ENCODE data around the gene GPM6B.

GPM6B gene

GRCh38 chrX:13759152-13759718, 57.7 kb downstream of the GPM6B start:
- TF ChIP-seq MAX (IDR thresholded peaks at IDR 0.05), result no peak
- TF ChIP-seq CEBPB (IDR thresholded peaks at IDR 0.05), result peak; percentile 68; the same call in 1 of the 2 replicates
- TF ChIP-seq EGR1 (IDR thresholded peaks at IDR 0.05), result no peak

- TF ChIP-seq, protein P1, sequence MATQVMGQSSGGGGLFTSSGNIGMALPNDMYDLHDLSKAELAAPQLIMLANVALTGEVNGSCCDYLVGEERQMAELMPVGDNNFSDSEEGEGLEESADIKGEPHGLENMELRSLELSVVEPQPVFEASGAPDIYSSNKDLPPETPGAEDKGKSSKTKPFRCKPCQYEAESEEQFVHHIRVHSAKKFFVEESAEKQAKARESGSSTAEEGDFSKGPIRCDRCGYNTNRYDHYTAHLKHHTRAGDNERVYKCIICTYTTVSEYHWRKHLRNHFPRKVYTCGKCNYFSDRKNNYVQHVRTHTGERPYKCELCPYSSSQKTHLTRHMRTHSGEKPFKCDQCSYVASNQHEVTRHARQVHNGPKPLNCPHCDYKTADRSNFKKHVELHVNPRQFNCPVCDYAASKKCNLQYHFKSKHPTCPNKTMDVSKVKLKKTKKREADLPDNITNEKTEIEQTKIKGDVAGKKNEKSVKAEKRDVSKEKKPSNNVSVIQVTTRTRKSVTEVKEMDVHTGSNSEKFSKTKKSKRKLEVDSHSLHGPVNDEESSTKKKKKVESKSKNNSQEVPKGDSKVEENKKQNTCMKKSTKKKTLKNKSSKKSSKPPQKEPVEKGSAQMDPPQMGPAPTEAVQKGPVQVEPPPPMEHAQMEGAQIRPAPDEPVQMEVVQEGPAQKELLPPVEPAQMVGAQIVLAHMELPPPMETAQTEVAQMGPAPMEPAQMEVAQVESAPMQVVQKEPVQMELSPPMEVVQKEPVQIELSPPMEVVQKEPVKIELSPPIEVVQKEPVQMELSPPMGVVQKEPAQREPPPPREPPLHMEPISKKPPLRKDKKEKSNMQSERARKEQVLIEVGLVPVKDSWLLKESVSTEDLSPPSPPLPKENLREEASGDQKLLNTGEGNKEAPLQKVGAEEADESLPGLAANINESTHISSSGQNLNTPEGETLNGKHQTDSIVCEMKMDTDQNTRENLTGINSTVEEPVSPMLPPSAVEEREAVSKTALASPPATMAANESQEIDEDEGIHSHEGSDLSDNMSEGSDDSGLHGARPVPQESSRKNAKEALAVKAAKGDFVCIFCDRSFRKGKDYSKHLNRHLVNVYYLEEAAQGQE (IDR thresholded peaks at IDR 0.05; ENCODE audit: low read depth), result no peak
- TF ChIP-seq TEAD4 (IDR thresholded peaks at IDR 0.05) (no peak), EP300 (IDR thresholded peaks at IDR 0.05; ENCODE audit: borderline replicate concordance) (no peak), EGR1 (IDR thresholded peaks at IDR 0.05) (no peak), ZBTB7A (IDR thresholded peaks at IDR 0.05; ENCODE audit: low read depth) (no peak), FOXM1 (IDR thresholded peaks at IDR 0.05; ENCODE audit: borderline replicate concordance, low read depth) (no peak), TAF1 (IDR thresholded peaks at IDR 0.05; ENCODE audit: low read depth) (no peak), CREB1 (IDR thresholded peaks at IDR 0.05; ENCODE audit: low read depth) (no peak), YY1 (IDR thresholded peaks at IDR 0.05; ENCODE audit: low read depth) (no peak)
Observed at GRCh38 chrX:13756381-13756780, 60.5 kb downstream of the GPM6B start.

- TF ChIP-seq CEBPB (IDR thresholded peaks at IDR 0.05), result no peak
- TF ChIP-seq USF1 (IDR thresholded peaks at IDR 0.05), result no peak
- no peak for TF ChIP-seq TAF1 (IDR thresholded peaks at IDR 0.05; ENCODE audit: low read depth)
- no peak for TF ChIP-seq NFIC (IDR thresholded peaks at IDR 0.05)
- TF ChIP-seq TCF12 (IDR thresholded peaks at IDR 0.05; ENCODE audit: low read depth), result no peak
- no peak for TF ChIP-seq MAX (IDR thresholded peaks at IDR 0.05)
- no peak for TF ChIP-seq FOXM1 (IDR thresholded peaks at IDR 0.05; ENCODE audit: borderline replicate concordance, low read depth)
Observed at GRCh38 chrX:13755254-13755653, 61.6 kb downstream of the GPM6B start.

GRCh38 chrX:13754765-13755164, 62.1 kb downstream of the GPM6B start:
- no peak for TF ChIP-seq TAF1 (IDR thresholded peaks at IDR 0.05; ENCODE audit: low read depth)
- TF ChIP-seq CREB1 (IDR thresholded peaks at IDR 0.05; ENCODE audit: low read depth), result no peak
- TF ChIP-seq EGR1 (IDR thresholded peaks at IDR 0.05), result no peak
- TF ChIP-seq FOXM1 (IDR thresholded peaks at IDR 0.05; ENCODE audit: borderline replicate concordance, low read depth), result no peak
- TF ChIP-seq CEBPB (IDR thresholded peaks at IDR 0.05), result no peak
- TF ChIP-seq MAX (IDR thresholded peaks at IDR 0.05), result no peak
- no peak for TF ChIP-seq RAD21 (IDR thresholded peaks at IDR 0.05; ENCODE audit: low read depth)
- TF ChIP-seq TEAD4 (IDR thresholded peaks at IDR 0.05), result no peak
- no peak for TF ChIP-seq TCF12 (IDR thresholded peaks at IDR 0.05; ENCODE audit: low read depth)
- TF ChIP-seq YY1 (IDR thresholded peaks at IDR 0.05; ENCODE audit: low read depth), result no peak

- TF ChIP-seq CREB1 (IDR thresholded peaks at IDR 0.05; ENCODE audit: low read depth) (no peak), TAF1 (IDR thresholded peaks at IDR 0.05; ENCODE audit: low read depth) (no peak), EP300 (IDR thresholded peaks at IDR 0.05; ENCODE audit: borderline replicate concordance) (no peak), FOXM1 (IDR thresholded peaks at IDR 0.05; ENCODE audit: borderline replicate concordance, low read depth) (no peak), YY1 (IDR thresholded peaks at IDR 0.05; ENCODE audit: low read depth) (no peak), CEBPB (IDR thresholded peaks at IDR 0.05) (no peak)
- TF ChIP-seq, protein P1 (IDR thresholded peaks at IDR 0.05; ENCODE audit: low read depth), result no peak
Observed at GRCh38 chrX:13752646-13753045, 64.2 kb downstream of the GPM6B start.

GRCh38 chrX:13752141-13752540, 64.8 kb downstream of the GPM6B start:
- TF ChIP-seq YY1 (IDR thresholded peaks at IDR 0.05; ENCODE audit: low read depth), result no peak
- no peak for TF ChIP-seq TCF12 (IDR thresholded peaks at IDR 0.05; ENCODE audit: low read depth)
- TF ChIP-seq ZBTB7A (IDR thresholded peaks at IDR 0.05; ENCODE audit: low read depth), result no peak
- no peak for TF ChIP-seq RAD21 (IDR thresholded peaks at IDR 0.05; ENCODE audit: low read depth)
- TF ChIP-seq CEBPB (IDR thresholded peaks at IDR 0.05), result no peak

DNA sequence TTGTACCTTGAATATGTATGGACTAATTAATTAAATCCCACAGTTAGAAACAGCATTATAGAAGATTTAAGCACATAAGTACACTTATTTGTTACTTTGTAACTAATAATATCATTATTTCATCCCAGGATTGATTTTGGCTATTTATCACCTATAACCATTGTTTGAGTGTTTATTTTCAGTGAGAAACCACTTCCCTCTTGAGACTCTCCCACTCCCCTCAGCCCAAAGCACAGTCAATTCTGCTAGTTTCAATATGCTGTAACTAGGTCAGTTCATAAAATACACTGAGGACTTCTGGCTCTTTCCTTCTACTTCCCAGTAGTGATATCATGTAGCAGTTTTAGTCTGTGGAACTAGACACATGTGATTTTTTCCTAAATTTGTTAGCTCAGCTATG, 66.1 kb downstream of the GPM6B start:
- no peak for TF ChIP-seq NFIC (IDR thresholded peaks at IDR 0.05)
- no peak for TF ChIP-seq RAD21 (IDR thresholded peaks at IDR 0.05; ENCODE audit: low read depth)
- no peak for TF ChIP-seq YY1 (IDR thresholded peaks at IDR 0.05; ENCODE audit: low read depth)

Measured in Ishikawa (cell line).